ENCODE results near the gene FAM241A.
"Not testable (repeated sequence)": the region's sequence is repeated elsewhere in the genome, so short reads cannot be mapped to it uniquely, and the experiment has no call there.

The FAM241A gene

DNA sequence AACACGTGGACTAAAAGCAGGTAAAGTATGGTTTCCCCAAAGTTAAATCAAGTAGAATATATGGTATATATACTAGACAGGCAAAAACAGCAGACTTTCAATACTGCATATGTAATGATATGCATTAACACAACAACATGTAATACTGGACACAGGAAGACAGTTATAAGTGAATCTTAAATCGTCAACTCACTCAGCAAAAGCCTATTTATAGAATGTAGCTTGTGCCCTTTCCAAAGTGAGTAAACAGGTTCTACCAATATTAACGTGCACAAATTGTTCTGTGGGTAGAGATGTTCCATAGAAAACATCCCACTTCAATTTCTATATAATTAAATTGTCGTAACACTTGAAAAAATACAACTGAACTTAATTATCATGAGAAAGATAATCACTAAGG is 30.6 kb downstream of the FAM241A start:
- Histone ChIP-seq H3K4me1 (ENCODE audit: control insufficient read depth in 1 of 2, insufficient read depth in 1 of 2, low read depth in 1 of 2, low read length in 1 of 2) (no peaks in the 10 kb centered on the region), H3K27me3 (no peaks in the 10 kb centered on the region), H3K9me3 (no peaks in the 10 kb centered on the region), H3K27ac (no peak overlapping the region), H3K36me3 (no peaks in the 10 kb centered on the region), H3K4me3 (ENCODE audit: low read depth in 1 of 2, low read length in 1 of 2) (no peak overlapping the region)
- TF ChIP-seq CTCF (IDR thresholded peaks at IDR 0.05) = no peak

- TF ChIP-seq CTCF (IDR thresholded peaks at IDR 0.05) = no peak
- Histone ChIP-seq H3K9me3 (no peaks in the 10 kb centered on the region), H3K4me1 (ENCODE audit: control insufficient read depth in 1 of 2, insufficient read depth in 1 of 2, low read depth in 1 of 2, low read length in 1 of 2) (no peaks in the 10 kb centered on the region), H3K27me3 (no peaks in the 10 kb centered on the region), H3K4me3 (ENCODE audit: low read depth in 1 of 2, low read length in 1 of 2) (no peak overlapping the region), H3K36me3 (no peaks in the 10 kb centered on the region), H3K27ac (no peak overlapping the region)
Observed at GRCh38 chr4:112176596-112176995, 31.3 kb downstream of the FAM241A start.

DNA sequence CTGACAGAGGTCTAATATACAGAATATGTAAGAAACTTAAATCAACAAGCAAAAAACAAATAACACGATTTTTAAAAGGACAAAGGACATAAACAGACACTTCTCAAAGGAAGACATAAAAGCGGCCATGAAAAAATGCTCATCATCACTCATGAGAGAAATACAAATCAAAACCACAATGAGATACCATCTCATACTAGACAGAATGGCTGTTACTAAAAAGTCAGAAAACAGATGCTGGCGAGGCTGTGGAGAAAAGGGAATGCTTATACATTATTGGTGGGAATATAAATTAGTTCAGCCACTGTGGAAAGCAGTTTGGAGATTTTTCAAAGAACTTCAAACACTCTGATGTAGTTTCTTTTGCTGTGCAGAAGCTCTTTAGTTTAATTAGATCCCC is 33.5 kb downstream of the FAM241A start:
- H3K27me3 ChIP-seq; H3K4me3 ChIP-seq (ENCODE audit: low read depth in 1 of 2, low read length in 1 of 2); H3K27ac ChIP-seq; H3K36me3 ChIP-seq; H3K9me3 ChIP-seq; H3K4me1 ChIP-seq (ENCODE audit: control insufficient read depth in 1 of 2, insufficient read depth in 1 of 2, low read depth in 1 of 2, low read length in 1 of 2): not testable (repeated sequence)

DNA sequence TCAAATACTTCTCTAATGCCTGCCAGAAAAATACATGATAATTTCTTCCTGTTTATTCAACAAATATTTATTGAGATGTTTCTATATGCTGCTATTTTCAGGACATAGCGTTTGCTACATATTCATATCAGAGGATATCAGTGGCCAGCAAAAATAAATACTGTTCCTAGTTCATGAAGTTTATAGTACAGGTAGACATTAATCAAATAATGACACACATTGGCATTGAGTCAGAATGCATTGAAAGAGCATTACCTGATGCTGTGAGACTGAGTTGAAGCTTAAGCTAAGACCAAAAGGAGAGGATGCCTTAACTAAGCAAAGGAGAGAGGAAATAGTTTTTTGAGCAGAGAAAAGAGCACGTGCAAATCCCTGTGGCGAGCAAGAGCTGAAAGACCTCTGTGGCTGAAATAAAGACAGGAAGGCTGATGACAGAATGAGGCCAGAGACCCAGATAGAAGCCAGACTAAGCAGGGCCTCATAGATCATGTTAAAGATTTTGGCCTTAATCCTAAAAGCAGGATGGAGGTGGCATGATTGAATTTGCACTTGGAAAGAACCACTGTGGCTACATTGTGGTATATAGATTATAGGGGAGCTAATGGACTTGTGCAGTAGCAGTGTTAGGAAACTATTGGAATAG is 36.2 kb downstream of the FAM241A start:
- TF ChIP-seq CTCF (IDR thresholded peaks at IDR 0.05) = no peak
- Histone ChIP-seq H3K27ac (no peak overlapping the region), H3K9me3 (no peaks in the 10 kb centered on the region), H3K4me3 (ENCODE audit: low read depth in 1 of 2, low read length in 1 of 2) (no peak overlapping the region), H3K4me1 (ENCODE audit: control insufficient read depth in 1 of 2, insufficient read depth in 1 of 2, low read depth in 1 of 2, low read length in 1 of 2) (peaks cover 9 to 11% of the 10 kb centered on the region in 2 experiments), H3K36me3 (no peaks in the 10 kb centered on the region), H3K27me3 (no peaks in the 10 kb centered on the region)

DNA sequence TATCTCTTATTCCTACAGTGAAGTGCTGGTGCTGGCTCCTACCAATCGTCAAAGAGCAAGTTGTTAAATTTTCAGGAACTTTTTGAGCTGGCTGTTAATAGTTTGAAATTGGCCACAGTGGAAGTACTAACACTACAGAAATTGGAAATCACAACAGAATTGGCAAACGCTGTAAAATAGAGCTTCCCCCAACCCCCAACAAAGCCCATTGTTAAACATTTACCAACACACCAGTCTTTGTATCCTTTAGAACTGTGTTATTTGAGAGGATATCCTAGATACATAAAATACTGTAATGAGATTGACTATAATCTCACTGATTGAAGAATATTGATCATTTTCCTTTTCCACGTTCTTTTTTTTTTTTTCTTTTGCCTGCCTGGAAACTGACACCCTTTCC is 37.4 kb downstream of the FAM241A start:
- Histone ChIP-seq H3K27me3 (no peaks in the 10 kb centered on the region), H3K36me3 (no peaks in the 10 kb centered on the region), H3K4me3 (ENCODE audit: low read depth in 1 of 2, low read length in 1 of 2) (no peak overlapping the region), H3K27ac (no peak overlapping the region), H3K4me1 (ENCODE audit: control insufficient read depth in 1 of 2, insufficient read depth in 1 of 2, low read depth in 1 of 2, low read length in 1 of 2) (peaks cover 9 to 13% of the 10 kb centered on the region in 2 experiments), H3K9me3 (no peaks in the 10 kb centered on the region)
- no peak for TF ChIP-seq CTCF (IDR thresholded peaks at IDR 0.05)

DNA sequence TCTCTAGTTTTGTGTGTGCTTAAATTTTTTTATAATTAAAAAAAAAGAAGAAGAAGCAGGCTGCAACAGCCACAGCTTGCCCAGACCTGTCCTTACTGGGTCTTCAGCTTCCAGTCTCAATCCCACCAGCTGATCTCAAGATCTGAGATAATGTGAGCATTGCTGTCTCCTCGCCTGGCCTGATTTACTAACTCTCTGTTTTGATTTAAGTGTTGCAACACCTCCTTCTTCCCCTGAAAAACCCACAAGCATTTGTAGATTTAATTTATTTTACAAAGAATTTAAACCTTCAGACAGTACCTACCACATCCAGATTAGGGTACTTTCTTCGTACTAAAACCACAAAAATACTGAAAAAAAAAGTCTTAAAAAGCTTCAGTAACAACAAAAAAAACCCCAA is 38.0 kb downstream of the FAM241A start:
- Histone ChIP-seq H3K4me3 (ENCODE audit: low read depth in 1 of 2, low read length in 1 of 2) (no peak overlapping the region), H3K27me3 (no peaks in the 10 kb centered on the region), H3K4me1 (ENCODE audit: control insufficient read depth in 1 of 2, insufficient read depth in 1 of 2, low read depth in 1 of 2, low read length in 1 of 2) (peaks cover 9 to 13% of the 10 kb centered on the region in 2 experiments), H3K27ac (no peak overlapping the region), H3K9me3 (no peaks in the 10 kb centered on the region), H3K36me3 (no peaks in the 10 kb centered on the region)
- TF ChIP-seq CTCF (IDR thresholded peaks at IDR 0.05) = no peak
